ENCODE results near the gene IL3RA. TPM values are rescaled to one million over a fixed set of nuclear protein-coding genes. Genes with fewer than 3 reads are reported as not detected.
"Not testable (repeated sequence)": the region's sequence is repeated elsewhere in the genome, so short reads cannot be mapped to it uniquely, and the experiment has no call there.

Gene IL3RA
- total RNA-seq, 3 donors from 2014 or later = 0.34 to 0.76 (median 0.76) TPM

DNA sequence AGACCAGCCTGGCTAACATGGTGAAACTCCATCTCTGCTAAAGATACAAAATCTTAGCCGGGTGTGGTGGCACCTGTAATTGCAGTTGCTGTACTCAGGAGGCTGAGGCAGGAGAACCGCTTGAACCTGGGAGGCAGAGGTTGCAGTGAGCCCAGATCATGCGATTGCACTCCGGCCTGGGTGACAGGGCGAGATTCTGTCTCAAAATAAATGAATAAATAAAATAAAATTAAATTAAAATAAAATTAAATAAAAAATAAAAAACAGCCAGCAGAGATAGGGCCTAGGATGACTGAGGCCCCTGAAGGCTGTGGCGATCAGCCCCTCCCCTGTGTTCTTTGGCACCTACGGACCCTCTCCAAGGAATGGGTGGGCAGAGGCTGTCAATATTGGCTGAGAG is 22.8 kb upstream of the IL3RA start:
- ATAC-seq = no peak
- Mint-ChIP-seq H3K4me3 (no peak overlapping the region), H3K9me3 (no peaks in the 10 kb centered on the region), H3K4me1 (ENCODE audit: low read depth) (peaks cover 4% of the 10 kb centered on the region), H3K36me3 (ENCODE audit: insufficient read depth) (no peaks in the 10 kb centered on the region), H3K27me3 (ENCODE audit: low read depth) (peaks cover 2% of the 10 kb centered on the region)
- no peak for DNase-seq

DNA sequence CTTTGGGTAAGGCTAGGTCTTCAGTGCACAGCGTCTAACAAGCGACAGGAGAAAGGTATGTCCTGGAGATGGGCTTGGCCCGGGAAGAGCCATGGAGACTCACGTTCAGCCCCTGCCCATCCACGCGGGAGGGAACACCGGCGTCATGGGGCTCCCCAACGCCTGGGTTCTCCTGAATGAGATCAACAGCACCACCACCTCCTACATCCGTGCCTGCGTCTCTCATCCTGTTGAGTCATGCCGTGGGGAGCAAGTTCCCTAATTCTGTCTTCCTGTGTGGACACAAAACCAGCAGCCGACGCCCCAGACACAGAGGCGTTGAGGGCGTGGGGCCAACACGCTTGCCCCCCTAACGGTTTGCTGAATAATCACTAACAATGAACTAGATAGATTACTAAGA is 20.1 kb upstream of the IL3RA start:
- ATAC-seq = peak; percentile 63 to 70

DNA sequence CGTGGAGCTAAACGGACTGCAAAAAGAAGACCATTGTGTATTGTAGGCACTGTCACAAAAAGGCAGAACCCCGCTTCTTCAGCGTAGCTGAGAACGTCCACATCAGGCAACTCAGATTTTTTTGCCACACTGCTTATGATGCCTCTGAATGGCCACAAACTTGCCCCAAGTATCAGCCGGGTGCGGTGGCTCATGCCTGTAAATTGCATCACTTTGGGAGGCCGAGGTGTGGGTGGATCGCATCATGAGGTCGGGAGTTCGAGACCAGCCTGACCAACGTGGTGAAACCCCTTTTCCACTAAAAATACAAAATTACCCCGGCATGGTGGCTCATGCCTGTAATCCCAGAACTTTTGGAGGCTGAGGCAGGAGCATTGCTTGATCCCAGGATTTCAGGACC is 14.9 kb upstream of the IL3RA start:
- peaks cover 7% of the 10 kb centered on the region for H3K27me3 Mint-ChIP-seq (ENCODE audit: low read depth)
- peaks cover 10% of the 10 kb centered on the region for H3K4me1 Mint-ChIP-seq (ENCODE audit: low read depth)
- no peaks in the 10 kb centered on the region for H3K36me3 Mint-ChIP-seq (ENCODE audit: insufficient read depth)
- DNase-seq (no peak), ATAC-seq (no peak)
- no peak overlapping the region for H3K4me3 Mint-ChIP-seq
- no peaks in the 10 kb centered on the region for H3K9me3 Mint-ChIP-seq

More for the DNA sequence above, 20.1 kb upstream of the IL3RA start:
- Mint-ChIP-seq H3K9me3 (no peaks in the 10 kb centered on the region), H3K4me1 (ENCODE audit: low read depth) (peaks cover 5% of the 10 kb centered on the region), H3K27me3 (ENCODE audit: low read depth) (peaks cover 8% of the 10 kb centered on the region), H3K36me3 (ENCODE audit: insufficient read depth) (no peaks in the 10 kb centered on the region), H3K4me3 (no peak overlapping the region)
- no peak for DNase-seq

DNA sequence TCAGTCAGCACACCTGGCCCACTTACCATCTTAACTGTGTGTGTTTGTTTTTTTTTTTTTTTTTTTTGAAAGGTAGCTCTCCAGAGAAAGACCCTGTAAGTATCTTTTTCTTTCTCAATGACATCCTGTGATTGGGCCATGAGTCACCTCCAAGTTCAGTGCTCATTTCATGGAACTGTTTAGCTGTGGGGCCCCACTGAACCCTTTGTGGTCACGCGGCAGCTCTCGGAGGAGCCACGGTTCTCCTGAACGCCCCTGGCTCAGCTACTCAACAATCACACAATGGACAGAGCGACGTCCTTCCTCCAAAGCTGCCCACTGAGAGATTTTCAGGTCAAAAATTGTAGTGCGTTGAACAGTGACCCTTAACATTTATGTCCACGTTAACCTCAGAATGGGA is 14.2 kb upstream of the IL3RA start:
- peak; percentile 59 to 73 for ATAC-seq
- no peaks in the 10 kb centered on the region for H3K9me3 Mint-ChIP-seq
- no peak for DNase-seq
- H3K4me1 Mint-ChIP-seq (ENCODE audit: low read depth) = peaks cover 9% of the 10 kb centered on the region
- H3K36me3 Mint-ChIP-seq (ENCODE audit: insufficient read depth) = no peaks in the 10 kb centered on the region
- H3K4me3 Mint-ChIP-seq = no peak overlapping the region
- peaks cover 6% of the 10 kb centered on the region for H3K27me3 Mint-ChIP-seq (ENCODE audit: low read depth)

DNA sequence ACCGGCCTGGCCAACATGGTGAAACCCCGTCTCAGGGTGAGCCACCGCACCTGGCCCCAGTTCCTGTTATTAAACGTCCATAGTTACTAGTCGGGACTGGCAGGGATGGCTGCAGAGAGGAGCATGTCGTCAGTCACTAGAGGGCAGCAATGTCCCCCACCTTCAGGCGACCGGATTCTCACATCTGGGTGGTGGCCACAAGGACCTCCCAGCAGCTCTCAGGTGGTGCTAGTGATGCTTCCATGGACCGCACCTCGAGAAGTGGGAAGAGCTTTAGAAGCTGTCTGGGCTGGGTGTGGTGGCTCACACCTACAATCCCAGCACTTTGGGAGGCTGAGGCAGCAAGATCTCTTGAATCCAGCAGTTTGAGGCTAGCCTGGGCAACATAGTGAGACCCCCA is 13.3 kb upstream of the IL3RA start:
- Mint-ChIP-seq H3K27me3 (ENCODE audit: low read depth) (peaks cover 6% of the 10 kb centered on the region), H3K9me3 (no peaks in the 10 kb centered on the region)

DNA sequence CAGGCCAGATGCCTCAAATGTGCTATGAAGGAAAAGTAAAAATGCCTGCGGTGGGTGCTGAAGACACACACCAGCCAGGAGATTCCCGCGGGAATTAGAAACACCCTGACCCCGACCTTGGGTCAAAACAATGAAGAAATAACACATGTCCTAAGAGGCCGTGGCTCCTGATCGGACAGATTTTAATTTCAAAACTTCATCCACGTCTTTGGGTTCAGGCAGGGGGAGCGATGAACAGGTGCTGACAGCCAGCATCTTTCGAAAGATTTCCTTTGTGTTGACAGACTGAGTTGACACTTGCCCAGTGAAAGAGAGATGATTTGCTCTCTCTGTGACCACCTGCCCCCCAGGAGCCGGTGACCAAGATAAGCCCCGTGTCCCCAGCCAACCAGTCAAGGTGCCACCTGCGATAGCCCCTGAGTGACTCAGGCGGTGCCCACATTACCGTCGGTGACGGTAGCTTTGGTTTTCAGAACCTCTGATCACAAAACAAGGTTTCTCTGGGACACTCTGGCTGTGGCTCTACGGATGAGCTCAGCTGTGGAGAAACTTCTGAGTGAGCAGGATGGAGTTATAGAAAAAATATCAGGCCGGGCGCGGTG is 11.0 kb upstream of the IL3RA start:
- H3K36me3 Mint-ChIP-seq (ENCODE audit: insufficient read depth) = no peaks in the 10 kb centered on the region
- peaks cover under 1% of the 10 kb centered on the region for H3K27me3 Mint-ChIP-seq (ENCODE audit: low read depth)
- DNase-seq (no peak), ATAC-seq (no peak)
- H3K4me1 Mint-ChIP-seq (ENCODE audit: low read depth) = peaks cover 7% of the 10 kb centered on the region
- no peaks in the 10 kb centered on the region for H3K9me3 Mint-ChIP-seq
- no peak overlapping the region for H3K4me3 Mint-ChIP-seq

More for the DNA sequence above, 13.3 kb upstream of the IL3RA start:
- Mint-ChIP-seq H3K4me3 (no peak overlapping the region), H3K4me1 (ENCODE audit: low read depth) (peaks cover 9% of the 10 kb centered on the region), H3K36me3 (ENCODE audit: insufficient read depth) (no peaks in the 10 kb centered on the region)
- peak; percentile 46 to 63 for ATAC-seq
- peak; percentile 32 for DNase-seq

DNA sequence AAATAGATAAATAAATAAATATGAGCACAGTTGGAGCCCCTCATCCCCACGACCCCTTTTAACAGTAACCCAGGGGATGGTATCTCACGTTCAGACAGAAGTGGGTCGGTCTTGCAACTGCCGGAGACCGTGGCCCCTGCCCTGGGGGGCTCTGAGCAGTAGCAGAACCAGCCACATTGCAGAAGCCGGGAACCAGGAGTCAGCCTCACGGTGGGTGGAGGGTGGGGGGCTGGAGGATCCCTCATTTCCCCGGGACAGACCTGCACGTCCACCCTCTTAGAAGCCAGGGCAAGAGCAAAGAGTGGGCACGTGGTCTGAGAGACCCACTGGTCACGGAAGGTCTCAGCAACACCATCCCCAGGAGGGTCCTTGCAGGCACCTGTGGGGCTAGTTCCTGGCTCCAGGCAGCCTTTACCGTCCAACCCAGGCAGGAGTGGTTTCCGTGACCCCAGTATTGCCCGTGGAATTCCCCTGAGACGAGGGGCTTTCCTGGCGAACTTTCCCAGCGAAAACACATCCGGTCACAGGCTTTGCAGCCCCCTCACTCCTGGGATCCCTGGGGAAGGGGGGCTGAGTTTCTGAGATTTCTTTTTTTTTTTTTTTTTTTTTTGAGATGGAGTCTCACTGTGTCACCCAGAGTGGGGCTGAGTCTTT is 8.8 kb upstream of the IL3RA start:
- no peak for ATAC-seq
- no peak for DNase-seq
- Mint-ChIP-seq H3K4me1 (ENCODE audit: low read depth) (peaks cover 4% of the 10 kb centered on the region), H3K36me3 (ENCODE audit: insufficient read depth) (no peaks in the 10 kb centered on the region), H3K9me3 (no peaks in the 10 kb centered on the region), H3K27me3 (ENCODE audit: low read depth) (peaks cover 3% of the 10 kb centered on the region), H3K4me3 (no peak overlapping the region)

DNA sequence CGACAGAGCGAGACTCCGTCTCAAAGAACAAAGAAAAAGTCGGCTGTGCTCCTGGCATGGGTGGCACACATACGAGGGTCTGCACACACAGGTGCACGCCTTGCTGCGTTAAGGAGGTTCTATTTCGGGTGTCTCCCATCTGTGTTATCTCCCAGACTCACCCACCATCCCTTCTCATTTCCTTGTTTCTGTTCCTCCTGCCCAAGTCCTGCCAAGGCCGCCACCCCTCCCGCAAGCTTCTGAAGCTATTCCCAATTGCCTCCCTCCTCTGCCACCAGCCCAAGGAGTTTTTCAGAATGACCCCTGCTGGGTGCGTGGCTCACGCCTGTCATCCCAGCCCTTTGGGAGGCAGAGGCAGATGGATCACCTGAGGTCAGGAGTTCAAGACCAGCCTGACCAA is 6.0 kb upstream of the IL3RA start:
- Mint-ChIP-seq H3K36me3 (ENCODE audit: insufficient read depth) (no peaks in the 10 kb centered on the region), H3K4me3 (no peak overlapping the region), H3K27me3 (ENCODE audit: low read depth) (peaks cover 6% of the 10 kb centered on the region), H3K9me3 (no peaks in the 10 kb centered on the region), H3K4me1 (ENCODE audit: low read depth) (peaks cover 1% of the 10 kb centered on the region)
- ATAC-seq = no peak
- no peak for DNase-seq

DNA sequence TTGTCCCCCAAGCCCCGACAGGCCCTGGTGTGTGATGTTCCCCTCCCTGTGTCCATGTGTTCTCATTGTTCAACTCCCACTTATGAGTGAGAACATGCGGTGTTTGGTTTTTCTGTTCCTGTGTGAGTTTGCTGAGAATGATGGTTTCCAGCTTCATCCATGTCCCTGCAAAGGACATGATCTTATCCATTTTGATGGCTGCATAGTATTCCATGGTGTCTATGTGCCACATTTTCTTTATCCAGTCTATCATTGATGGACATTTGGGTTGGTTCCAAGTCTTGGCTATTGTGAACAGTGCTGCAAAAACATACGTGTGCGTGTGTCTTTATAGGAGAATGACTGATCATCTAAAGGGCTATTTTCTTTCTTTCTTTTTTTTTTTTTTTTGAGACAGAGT is 4.2 kb upstream of the IL3RA start:
- ATAC-seq; H3K4me3 Mint-ChIP-seq; H3K9me3 Mint-ChIP-seq; DNase-seq; H3K36me3 Mint-ChIP-seq (ENCODE audit: insufficient read depth): not testable (repeated sequence)
- H3K4me1 Mint-ChIP-seq (ENCODE audit: low read depth) = peaks cover 12% of the 10 kb centered on the region
- peaks cover 12% of the 10 kb centered on the region for H3K27me3 Mint-ChIP-seq (ENCODE audit: low read depth)

DNA sequence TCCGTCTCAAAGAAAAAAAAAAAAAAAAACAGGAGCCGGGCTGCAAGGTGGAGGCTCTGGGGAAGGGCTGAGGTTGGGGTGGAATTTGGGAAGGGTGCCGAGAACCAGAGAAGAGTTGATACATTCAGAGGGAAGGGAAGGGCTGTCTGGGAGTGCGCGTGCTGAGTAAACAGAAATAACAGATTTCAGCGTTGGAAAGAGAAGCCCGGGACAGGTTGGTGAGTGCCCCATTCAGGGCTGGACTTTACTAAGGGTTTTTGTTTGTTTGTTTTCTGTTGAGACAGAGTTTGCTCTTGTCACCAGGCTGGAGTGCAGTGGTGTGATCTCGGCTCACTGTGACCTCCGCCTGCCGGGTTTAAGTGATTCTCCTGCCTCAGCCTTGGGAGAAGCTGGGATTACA is 1.7 kb upstream of the IL3RA start:
- Mint-ChIP-seq H3K36me3 (ENCODE audit: insufficient read depth) (no peaks in the 10 kb centered on the region), H3K27me3 (ENCODE audit: low read depth) (peaks cover 12% of the 10 kb centered on the region), H3K4me1 (ENCODE audit: low read depth) (peaks cover 12% of the 10 kb centered on the region), H3K4me3 (no peak overlapping the region), H3K9me3 (no peaks in the 10 kb centered on the region)
- ATAC-seq (no peak), DNase-seq (no peak)

DNA sequence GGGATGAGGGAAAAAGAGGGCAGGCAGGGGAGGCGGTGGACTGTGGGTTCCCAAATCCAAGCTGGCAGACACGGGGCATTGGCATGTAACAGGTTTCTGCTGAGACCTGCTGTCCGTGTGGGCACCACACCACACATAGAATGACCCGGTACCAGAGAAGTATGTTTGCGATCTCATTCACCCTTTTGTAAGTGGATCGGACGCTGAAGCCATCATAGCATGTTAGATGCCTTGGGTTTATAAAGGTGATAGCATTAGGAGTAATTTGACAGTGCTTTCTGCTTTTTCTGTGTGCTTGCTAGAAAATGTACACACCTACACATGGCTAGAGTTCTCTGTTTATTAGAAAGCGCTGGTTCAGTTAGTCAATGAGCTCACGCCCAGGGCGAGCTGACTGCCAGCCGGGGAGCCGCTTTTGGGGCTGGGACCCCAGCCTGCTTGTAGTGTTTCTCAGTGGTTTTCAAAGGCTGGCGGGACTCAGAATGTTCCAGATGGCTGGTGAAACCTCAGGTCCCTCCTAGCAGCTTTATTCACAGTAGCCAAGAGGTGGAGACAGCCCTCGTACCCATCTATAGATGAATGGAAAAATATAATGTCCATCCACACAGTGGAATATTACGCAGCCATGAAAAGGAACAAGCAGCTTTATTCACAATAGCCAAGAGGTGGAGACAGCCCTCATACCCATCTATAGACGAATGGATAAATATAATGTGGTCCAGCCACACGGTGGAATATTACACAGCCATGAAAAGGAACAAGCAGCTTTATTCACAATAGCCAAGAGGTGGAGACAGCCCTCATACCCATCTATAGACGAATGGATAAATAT is 579 bp downstream of the IL3RA start:
- ATAC-seq (peak; percentile 20 to 32), DNase-seq (no peak)
- peak overlapping the region; percentile 84 for H3K4me3 Mint-ChIP-seq
- no peaks in the 10 kb centered on the region for H3K9me3 Mint-ChIP-seq
- peaks cover 9% of the 10 kb centered on the region for H3K27me3 Mint-ChIP-seq (ENCODE audit: low read depth)
- H3K36me3 Mint-ChIP-seq (ENCODE audit: insufficient read depth) = no peaks in the 10 kb centered on the region
- peaks cover 12% of the 10 kb centered on the region for H3K4me1 Mint-ChIP-seq (ENCODE audit: low read depth)

DNA sequence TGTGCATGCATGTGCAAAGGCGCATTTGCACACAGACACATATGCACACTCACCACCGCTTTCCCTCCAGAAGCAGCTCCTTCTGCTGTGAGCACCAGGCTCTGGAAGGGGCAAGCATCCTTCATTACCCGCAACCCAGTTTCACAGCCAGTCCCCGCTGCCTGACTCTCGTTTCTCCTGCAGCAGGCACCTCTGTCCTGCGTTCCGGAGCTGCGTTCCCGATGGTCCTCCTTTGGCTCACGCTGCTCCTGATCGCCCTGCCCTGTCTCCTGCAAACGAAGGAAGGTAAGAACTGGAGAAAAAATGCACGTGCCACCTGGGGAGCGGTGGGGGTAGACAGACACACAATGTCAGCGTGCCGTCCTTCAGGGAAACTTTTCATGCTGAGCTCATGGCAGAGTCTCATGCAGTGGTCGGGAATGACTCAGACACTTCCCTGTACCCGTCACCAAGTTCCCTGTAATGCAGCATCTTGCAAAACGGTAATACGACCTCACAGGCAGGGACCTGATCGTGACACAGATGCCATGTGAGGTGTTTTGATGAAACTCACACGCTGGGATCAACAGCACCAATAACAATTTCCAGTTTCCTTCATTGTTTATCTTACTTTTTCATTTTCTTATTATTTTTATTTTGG is 5.1 kb downstream of the IL3RA start:
- DNase-seq = no peak
- Mint-ChIP-seq H3K27me3 (ENCODE audit: low read depth) (peaks cover 6% of the 10 kb centered on the region), H3K36me3 (ENCODE audit: insufficient read depth) (no peaks in the 10 kb centered on the region), H3K4me3 (no peak overlapping the region), H3K4me1 (ENCODE audit: low read depth) (peaks cover 6% of the 10 kb centered on the region), H3K9me3 (no peaks in the 10 kb centered on the region)
- no peak for ATAC-seq

DNA sequence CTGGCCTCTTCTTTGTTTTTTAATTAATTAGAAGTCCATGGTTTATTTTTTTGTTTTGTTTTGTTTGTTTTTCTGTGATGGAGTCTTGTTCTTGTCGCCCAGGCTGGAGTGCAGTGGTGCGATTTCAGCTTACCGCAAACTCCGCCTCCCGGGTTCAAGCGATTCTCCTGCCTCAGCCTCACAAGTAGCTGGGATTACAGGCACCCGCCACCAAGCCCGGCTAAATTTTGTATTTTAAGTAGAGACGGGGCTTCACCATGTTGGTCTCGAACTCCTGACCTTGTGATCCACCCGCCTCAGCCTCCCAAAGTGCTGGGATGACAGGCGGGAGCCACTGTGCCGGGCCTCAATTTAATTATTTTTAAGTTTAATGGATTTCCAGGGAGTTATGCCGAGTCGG is 13.0 kb downstream of the IL3RA start:
- ATAC-seq; H3K4me1 Mint-ChIP-seq (ENCODE audit: low read depth); H3K4me3 Mint-ChIP-seq; H3K9me3 Mint-ChIP-seq; DNase-seq; H3K27me3 Mint-ChIP-seq (ENCODE audit: low read depth); H3K36me3 Mint-ChIP-seq (ENCODE audit: insufficient read depth): not testable (repeated sequence)

DNA sequence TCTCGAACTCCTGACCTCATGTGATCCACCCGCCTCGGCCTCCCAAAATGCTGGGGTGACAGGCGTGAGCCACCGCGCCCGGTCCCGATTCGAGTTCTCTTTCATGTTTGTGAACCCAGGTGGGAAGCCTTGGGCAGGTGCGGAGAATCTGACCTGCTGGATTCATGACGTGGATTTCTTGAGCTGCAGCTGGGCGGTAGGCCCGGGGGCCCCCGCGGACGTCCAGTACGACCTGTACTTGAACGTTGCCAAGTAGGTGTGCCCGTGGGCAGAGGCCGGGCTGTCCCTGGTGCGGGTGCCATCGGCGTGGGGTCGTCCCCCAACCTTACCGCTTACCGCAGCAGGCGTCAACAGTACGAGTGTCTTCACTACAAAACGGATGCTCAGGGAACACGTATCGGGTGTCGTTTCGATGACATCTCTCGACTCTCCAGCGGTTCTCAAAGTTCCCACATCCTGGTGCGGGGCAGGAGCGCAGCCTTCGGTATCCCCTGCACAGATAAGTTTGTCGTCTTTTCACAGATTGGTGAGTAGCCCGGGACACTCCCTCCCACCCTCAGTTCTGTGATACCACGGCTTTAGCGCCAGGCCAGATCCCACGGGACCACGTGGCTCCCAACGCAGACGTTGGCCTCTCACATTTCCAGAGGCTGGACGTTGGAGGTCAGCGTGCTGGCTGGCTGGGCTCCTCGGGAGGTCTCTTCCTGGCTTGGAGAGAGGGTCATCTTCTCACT is 15.6 kb downstream of the IL3RA start:
- H3K27me3 Mint-ChIP-seq (ENCODE audit: low read depth) = no peaks in the 10 kb centered on the region
- no peaks in the 10 kb centered on the region for H3K36me3 Mint-ChIP-seq (ENCODE audit: insufficient read depth)
- ATAC-seq = no peak
- DNase-seq = no peak
- H3K4me3 Mint-ChIP-seq = no peak overlapping the region
- H3K9me3 Mint-ChIP-seq = no peaks in the 10 kb centered on the region
- H3K4me1 Mint-ChIP-seq (ENCODE audit: low read depth) = peaks cover 4% of the 10 kb centered on the region
